GM21423 (cell line): Measurements from ENCODE around the gene ZNF516.

ENCODE experiments used
- ATAC-seq: cut with Tn5 transposase; IDR thresholded peaks from one replicate; pipeline ENCODE4 v1.9.1; 2021; ENCODE audit warnings: mild to moderate bottlenecking, moderate library complexity; ENCODE audit not compliant: unreplicated experiment

ZNF516 gene

GRCh38 chr18:76369791-76370190, 125.3 kb downstream of the ZNF516 start:
- ATAC-seq = no peak

GRCh38 chr18:76368976-76369375, 126.1 kb downstream of the ZNF516 start:
- no peak for ATAC-seq

GRCh38 chr18:76368271-76368670, 126.8 kb downstream of the ZNF516 start:
- no peak for ATAC-seq

- ATAC-seq = no peak
These were observed 127.6 kb downstream of the ZNF516 start for GRCh38 chr18:76367168-76368125.

- no peak for ATAC-seq
These were observed 129.5 kb downstream of the ZNF516 start for GRCh38 chr18:76365561-76365960.

- ATAC-seq = peak; percentile 72
These were observed 130.5 kb downstream of the ZNF516 start for GRCh38 chr18:76364282-76365259.

GRCh38 chr18:76363436-76364120, 131.5 kb downstream of the ZNF516 start:
- ATAC-seq = no peak

GRCh38 chr18:76362676-76363075, 132.4 kb downstream of the ZNF516 start:
- no peak for ATAC-seq

- ATAC-seq = no peak
These were observed 133.8 kb downstream of the ZNF516 start for GRCh38 chr18:76361219-76361618.

- ATAC-seq = no peak
These were observed 135.1 kb downstream of the ZNF516 start for GRCh38 chr18:76359909-76360308.

- no peak for ATAC-seq
These were observed 136.3 kb downstream of the ZNF516 start for GRCh38 chr18:76358774-76359173.

GRCh38 chr18:76357585-76358260, 137.3 kb downstream of the ZNF516 start:
- ATAC-seq = no peak

- ATAC-seq = no peak
These were observed 137.9 kb downstream of the ZNF516 start for GRCh38 chr18:76357174-76357573.

GRCh38 chr18:76356666-76357065, 138.4 kb downstream of the ZNF516 start:
- ATAC-seq = no peak

GRCh38 chr18:76354348-76354747, 140.7 kb downstream of the ZNF516 start:
- ATAC-seq = no peak

- no peak for ATAC-seq
These were observed 141.5 kb downstream of the ZNF516 start for GRCh38 chr18:76353500-76353899.

- ATAC-seq = no peak
These were observed 142.0 kb downstream of the ZNF516 start for GRCh38 chr18:76353046-76353445.

- ATAC-seq = no peak
These were observed 143.0 kb downstream of the ZNF516 start for GRCh38 chr18:76351961-76352581.

GRCh38 chr18:76350134-76351025, 144.7 kb downstream of the ZNF516 start:
- no peak for ATAC-seq
